IMR-90 (cell line): ENCODE results near the gene TMEM245.

Experiments
- BHLHE40 ChIP-seq: fragments of 150-350 bp; IDR thresholded peaks from 2 replicates; pipeline ENCODE4 v1.6.1; 2016; ENCODE audit warnings: mild to moderate bottlenecking, low read depth, low read length
- CEBPB ChIP-seq: IDR thresholded peaks from 2 replicates; pipeline ENCODE4 v1.6.1; 2012; ENCODE audit warnings: low read depth, low read length, improper control_type of control experiment
- CTCF ChIP-seq: conservative IDR thresholded peaks from 2 replicates; pipeline ENCODE4 v1.5.1; 2012; ENCODE audit warnings: mild to moderate bottlenecking, low read depth, low read length, improper control_type of control experiment
- ELK1 ChIP-seq: fragments of 150-350 bp; IDR thresholded peaks from 2 replicates; pipeline ENCODE4 v1.6.1; 2016; ENCODE audit warnings: low read depth, mild to moderate bottlenecking, low read length, moderate library complexity, borderline replicate concordance
- MXI1 ChIP-seq: IDR thresholded peaks from 2 replicates; pipeline ENCODE4 v1.6.1; 2012; ENCODE audit warnings: low read depth, mild to moderate bottlenecking, low read length, moderate library complexity, borderline replicate concordance
- NFE2L2 ChIP-seq: fragments of 150-350 bp; IDR thresholded peaks from 2 replicates; pipeline ENCODE4 v1.6.1; 2016; ENCODE audit warnings: low read depth, mild to moderate bottlenecking, low read length
- POLR2A ChIP-seq: IDR thresholded peaks from 2 replicates; pipeline ENCODE4 v1.6.1; 2012; ENCODE audit warnings: mild to moderate bottlenecking, low read depth, low read length
- RAD21 ChIP-seq: IDR thresholded peaks from 2 replicates; pipeline ENCODE4 v1.6.1; 2012; ENCODE audit warnings: low read length, improper control_type of control experiment
- RFX5 ChIP-seq: IDR thresholded peaks from 2 replicates; pipeline ENCODE4 v1.8.0; 2012; ENCODE audit warnings: low read depth, mild to moderate bottlenecking, low read length, moderate library complexity
- SMC3 ChIP-seq: fragments of 150-350 bp; IDR thresholded peaks from 2 replicates; pipeline ENCODE4 v1.6.1; 2016; ENCODE audit warnings: low read depth, mild to moderate bottlenecking, antibody characterized with exemption, low read length, moderate library complexity
- USF2 ChIP-seq: fragments of 150-350 bp; IDR thresholded peaks from 2 replicates; pipeline ENCODE4 v1.6.1; 2017; ENCODE audit warnings: mild to moderate bottlenecking, antibody characterized with exemption, low read length, low read depth

GRCh38 chr9:109163194-109163593 is 43.4 kb upstream of the TMEM245 start:
- TF ChIP-seq RFX5: no peak
- no peak for TF ChIP-seq CTCF
- TF ChIP-seq NFE2L2: no peak
- TF ChIP-seq RAD21: no peak
- no peak for TF ChIP-seq ELK1
- TF ChIP-seq POLR2A: no peak
- TF ChIP-seq USF2: no peak
- no peak for TF ChIP-seq CEBPB
- no peak for TF ChIP-seq BHLHE40
- no peak for TF ChIP-seq SMC3
- TF ChIP-seq MXI1: no peak
